HG03025 (cell line): ENCODE data around the gene MUC13.

Experiments
- ATAC-seq: cut with Tn5 transposase; IDR thresholded peaks from one replicate; pipeline ENCODE4 v1.9.1; 2021; ENCODE audit warnings: mild to moderate bottlenecking, moderate library complexity; ENCODE audit not compliant: unreplicated experiment, low FRiP score

Gene MUC13

DNA sequence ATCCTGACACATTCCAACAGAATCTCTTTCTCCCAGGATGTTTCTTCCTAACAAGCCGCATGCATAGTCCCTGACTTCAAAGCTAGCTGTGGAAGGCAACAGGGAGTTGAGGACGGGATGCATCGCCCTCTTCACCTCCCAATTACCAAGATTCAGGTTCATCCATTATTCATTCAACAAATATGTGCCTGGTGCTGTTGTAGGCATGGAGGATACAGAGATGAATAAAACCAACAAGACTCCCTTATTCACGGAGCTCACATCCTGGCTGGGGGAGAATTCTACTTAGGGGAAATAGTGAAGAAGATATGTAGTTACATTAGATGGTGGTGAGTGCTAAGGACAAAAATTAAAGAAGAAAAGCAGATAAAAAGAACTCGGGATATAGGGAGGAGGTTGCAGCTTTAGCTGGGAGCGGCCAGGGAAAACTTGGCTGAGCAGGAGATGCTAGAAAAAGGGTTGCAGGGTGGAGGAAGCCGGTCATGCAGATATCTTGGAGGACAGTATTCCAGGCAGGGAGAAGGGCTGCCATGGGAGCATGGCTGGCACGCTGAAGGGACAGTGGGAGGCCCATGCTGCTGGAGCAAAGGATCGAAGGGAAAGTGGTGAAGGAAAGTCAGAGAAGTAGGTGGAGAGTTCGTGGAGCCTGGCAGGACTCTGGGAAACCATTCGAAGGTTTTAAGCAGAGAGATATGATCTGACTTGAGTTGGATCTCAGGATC, 52.4 kb downstream of the MUC13 start:
- ATAC-seq, result no peak

GRCh38 chr3:124879337-124879680, 55.2 kb downstream of the MUC13 start:
- no peak for ATAC-seq

DNA sequence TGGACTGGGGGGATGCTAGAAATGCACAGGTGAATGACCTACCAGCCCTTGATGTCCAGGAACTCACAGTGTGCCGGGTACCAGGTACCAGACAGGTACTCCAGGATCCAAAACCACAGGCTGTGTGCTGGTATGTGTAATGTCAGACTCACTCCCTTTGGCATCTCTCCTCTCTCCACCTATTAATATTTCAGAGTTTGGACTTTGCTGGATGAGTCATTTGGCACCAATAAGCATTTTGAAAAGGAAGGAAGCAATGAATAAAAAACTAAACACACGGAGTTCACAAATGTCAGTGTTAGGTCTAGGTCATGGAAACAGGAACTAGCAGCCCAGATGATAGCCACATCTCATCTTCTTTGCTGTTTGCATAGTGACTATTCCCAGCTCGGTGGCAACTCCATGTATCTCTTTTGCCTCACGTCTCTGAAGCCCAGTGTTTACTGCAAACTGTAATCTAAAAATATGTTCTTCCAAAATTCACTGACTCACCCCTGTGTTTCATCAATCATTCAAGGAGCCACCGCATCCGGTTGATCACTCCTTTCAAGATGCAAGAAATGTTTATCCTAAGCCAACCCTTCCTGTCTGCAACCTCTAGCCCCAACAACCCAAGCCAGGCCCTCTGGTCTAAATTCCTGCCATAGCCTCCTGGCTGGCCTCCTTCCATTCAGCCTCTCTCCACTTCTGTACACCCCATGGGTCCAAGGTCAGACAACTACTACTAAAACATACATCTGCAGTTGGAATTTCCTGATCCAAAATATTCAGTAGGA, 55.8 kb downstream of the MUC13 start:
- no peak for ATAC-seq

- ATAC-seq, result no peak
These were observed 56.9 kb downstream of the MUC13 start for GRCh38 chr3:124877674-124878073.

- ATAC-seq, result no peak
These were observed 58.1 kb downstream of the MUC13 start for GRCh38 chr3:124876401-124876878.

DNA sequence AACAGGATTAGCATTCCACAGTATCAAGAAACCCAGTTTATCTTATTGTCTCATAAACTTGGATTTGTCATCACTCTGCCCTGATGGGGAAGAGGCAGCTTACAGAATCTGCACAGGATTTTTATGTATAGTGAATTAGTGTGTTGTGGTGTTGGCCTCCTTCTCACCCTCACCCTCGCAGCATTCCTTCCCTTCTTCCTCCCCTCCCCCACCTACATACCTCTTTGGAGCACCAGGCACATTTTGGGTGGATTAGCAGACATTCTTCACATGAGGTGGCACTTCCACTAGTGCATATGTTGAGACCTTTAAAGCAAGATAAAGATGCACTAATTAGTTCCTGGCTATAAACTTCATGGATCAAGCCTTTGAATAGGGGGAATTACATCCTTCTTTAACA, 61.3 kb downstream of the MUC13 start:
- no peak for ATAC-seq

DNA sequence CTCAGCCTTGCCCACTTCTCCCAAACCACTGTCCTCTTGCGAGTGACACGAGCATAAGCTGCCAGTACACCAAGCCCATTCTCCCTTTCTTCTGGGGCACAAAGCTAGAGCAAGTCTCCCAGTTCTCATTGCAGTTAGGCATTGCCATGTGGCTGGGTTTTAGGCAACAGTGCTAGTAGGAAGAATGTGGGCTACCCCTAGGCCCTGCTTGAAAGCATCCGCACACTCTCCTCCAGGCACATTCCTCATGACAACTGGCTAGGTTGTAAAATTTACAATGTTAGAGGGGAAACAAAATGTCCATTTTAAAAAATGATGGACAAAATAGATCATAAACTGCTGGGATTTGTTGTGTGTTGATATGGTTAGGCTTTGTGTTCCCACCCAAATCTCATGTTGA, 67.0 kb downstream of the MUC13 start:
- ATAC-seq, result no peak

- ATAC-seq, result no peak
These were observed 72.5 kb downstream of the MUC13 start for GRCh38 chr3:124862006-124862405.

GRCh38 chr3:124861041-124861440, 73.5 kb downstream of the MUC13 start:
- ATAC-seq, result no peak

- ATAC-seq, result no peak
These were observed 74.0 kb downstream of the MUC13 start for GRCh38 chr3:124860599-124860998.

GRCh38 chr3:124859025-124859424, 75.5 kb downstream of the MUC13 start:
- no peak for ATAC-seq

GRCh38 chr3:124858275-124858674, 76.3 kb downstream of the MUC13 start:
- ATAC-seq, result no peak

GRCh38 chr3:124856677-124857076, 77.9 kb downstream of the MUC13 start:
- ATAC-seq, result no peak
